Sigmoid colon (tissue), 7 donors: ENCODE measurements around the gene GLYR1. TPM values are rescaled to one million over a fixed set of nuclear protein-coding genes. Genes with fewer than 3 reads are reported as not detected.

Source experiments
- DNase-seq: peaks from one replicate; pipeline ENCODE4 v3.0.0-alpha.2; 2019
- H3K27ac ChIP-seq, 4 donors: fragments of 200-600 bp; sonication (generic); one replicate each; pipeline ENCODE4 v1.5.1; 2016 to 2019; ENCODE audit warnings: mild to moderate bottlenecking in 1 of 4
- H3K27me3 ChIP-seq, 3 donors: fragments of 200-600 bp; sonication (generic); one replicate each; pipeline ENCODE4 v1.5.1; 2019; ENCODE audit warnings: mild to moderate bottlenecking in 1 of 3
- H3K36me3 ChIP-seq, 4 donors: fragments of 200-600 bp; sonication (generic); one replicate each; pipeline ENCODE4 v1.5.1; 2016 to 2019
- H3K4me1 ChIP-seq, 4 donors: fragments of 200-600 bp; sonication (generic); one replicate each; pipeline ENCODE4 v1.5.1; 2017 to 2019
- H3K4me3 ChIP-seq, 4 donors: fragments of 200-600 bp; sonication (generic); one replicate each; pipeline ENCODE4 v1.5.1; 2017 to 2019; ENCODE audit warnings: mild to moderate bottlenecking in 2 of 4, moderate library complexity in 1 of 4
- H3K9me3 ChIP-seq, 4 donors: fragments of 200-600 bp in 3 of 4; sonication (generic) in 3 of 4; one replicate each; pipeline versions ENCODE4 v1.5.1 to v1.6.1; 2013 to 2019
- CTCF ChIP-seq, 4 experiments: fragments of 450-650 bp in 3 of 4; fragments of 200-600 bp in 1 of 4; IDR thresholded peaks; one replicate each; pipeline ENCODE4 v1.5.1; 2016 to 2019; ENCODE audit warnings: antibody characterized with exemption in 4 of 4, mild to moderate bottlenecking in 3 of 4, moderate library complexity in 2 of 4
- EP300 ChIP-seq, 4 donors: sonication (generic); formaldehyde crosslinking; IDR thresholded peaks; one replicate each; pipeline ENCODE4 v1.6.1; 2017; ENCODE audit warnings: antibody characterized with exemption in 4 of 4
- POLR2A ChIP-seq, 2 donors: fragments of 450-650 bp; IDR thresholded peaks; one replicate each; pipeline ENCODE4 v1.6.1; 2016; ENCODE audit warnings: antibody characterized with exemption in 2 of 2, mild to moderate bottlenecking in 2 of 2, moderate library complexity in 2 of 2
- POLR2AphosphoS5 ChIP-seq, 4 donors: sonication (generic); formaldehyde crosslinking; IDR thresholded peaks; one replicate each; pipeline ENCODE4 v1.6.1; 2017; ENCODE audit warnings: antibody characterized with exemption in 4 of 4
- WGBS, 2 donors: extraction: QIAGEN DNeasy Blood & Tissue Kit; methylation state at CpG; one replicate each; pipeline ENCODE4 v1.1.7; 2013; 5-methylcytosine and 5-hydroxymethylcytosine counted together
- intact Hi-C: fragments of 100-400 bp; cut with DNase I; formaldehyde crosslinking; loops from one replicate; pipeline ENCODE4 v1.15.1; 2023
- polyA plus RNA-seq, 3 donors: library from polyadenylated mRNA; stranded (reverse); fragments of 200-250 nt; gene quantifications; one replicate each; pipeline ENCODE4 v1.2.3, GENCODE V29; 2013
- total RNA-seq, 4 donors: library from RNA; depleted of rRNA; stranded (reverse); fragments of >200 nt; gene quantifications; one replicate each; pipeline ENCODE4 v1.1.0, GENCODE V29; 2016
- donor health status: healthy with polysubstance abuse.
- donor health status: Bipolar disorder and iron deficiency.
- donor health status: healthy.

The GLYR1 gene
- total and polyA plus RNA-seq, 7 donors: 48.0 to 70.5 (median 59.9) TPM

DNA sequence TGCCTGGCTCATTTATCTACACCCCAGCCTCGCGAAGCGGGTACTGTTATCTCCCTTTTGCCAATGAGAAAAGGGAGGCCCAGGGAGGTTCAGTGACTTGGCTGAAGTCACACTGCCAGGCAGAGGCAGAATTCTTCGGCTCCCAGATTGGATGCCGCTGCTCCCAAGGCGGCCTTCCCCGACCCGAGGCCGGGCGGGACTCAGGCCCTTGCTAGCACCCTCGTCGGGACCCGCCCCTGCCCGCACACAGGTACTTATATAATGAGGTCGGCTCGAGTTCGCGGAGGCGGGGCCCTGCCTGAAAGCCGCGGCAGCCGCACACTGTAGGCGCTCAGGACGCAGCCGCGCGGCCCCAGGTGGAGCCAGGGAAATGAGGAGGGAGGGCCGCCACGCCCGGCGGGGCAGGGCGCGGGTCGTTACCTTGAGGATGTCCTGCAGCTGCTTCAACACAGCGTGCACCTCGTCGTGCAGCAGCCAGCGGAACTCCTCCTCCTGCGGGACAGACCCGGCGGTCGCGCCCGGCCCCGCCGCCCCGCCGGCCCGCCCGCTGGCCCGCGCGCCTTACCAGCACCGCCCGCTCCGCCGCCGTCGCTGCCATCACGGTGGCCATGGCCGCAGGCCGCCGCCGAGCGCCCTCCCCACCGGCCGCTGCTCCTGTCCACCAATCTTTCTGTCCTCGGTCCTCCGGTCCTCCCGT is 45.0 kb downstream of the GLYR1 start, which contains the start of gene ROGDI:
Gene ROGDI (minus strand): TSS at position 672 of the 697 bp plus-strand sequence. CDS start 62 bp downstream, at position 610.
- no peaks in the 10 kb centered on the region for H3K27me3 ChIP-seq
- H3K36me3 ChIP-seq: peaks cover 0 to 38% (median 18%) of the 10 kb centered on the region in 4 donors
- intact Hi-C loops: loop anchor here (2.0 kb wide), 4 partner anchors 33 to 155 kb away; partner anchors contain the start of genes ANKS3, DNAAF8, GLYR1 and UBN1
- H3K9me3 ChIP-seq: no peaks in the 10 kb centered on the region
- peak within 1 kb of the TSS; percentile 86 to 92 (median 88) for H3K27ac ChIP-seq
- DNase-seq: peak; percentile 90
- H3K4me1 ChIP-seq: peaks cover 0 to 41% (median 35%) of the 10 kb centered on the region in 4 donors
- peak within 1 kb of the TSS; percentile 55 to 86 (median 74) for H3K4me3 ChIP-seq
- 0 to 1% methylated on average over 70 of the region's 70 CpGs for WGBS, 2 donors
- peak in 3 of 4 donors; percentile 36 to 60 (median 56) for TF ChIP-seq POLR2AphosphoS5 (IDR thresholded peaks at IDR 0.05)
- TF ChIP-seq CTCF (IDR thresholded peaks at IDR 0.05): no peak
- TF ChIP-seq EP300 (IDR thresholded peaks at IDR 0.05): no peak
- peak; percentile 27 to 61 for TF ChIP-seq POLR2A (IDR thresholded peaks at IDR 0.05)

- Histone ChIP-seq H3K4me3 (peak overlapping the region; percentile 55 to 86 (median 74)), H3K4me1 (peaks cover 0 to 41% (median 35%) of the 10 kb centered on the region in 4 donors), H3K9me3 (no peaks in the 10 kb centered on the region), H3K36me3 (peaks cover 0 to 39% (median 16%) of the 10 kb centered on the region in 4 donors), H3K27me3 (no peaks in the 10 kb centered on the region), H3K27ac (peak overlapping the region; percentile 86 to 92 (median 88))
- no peak for TF ChIP-seq CTCF (IDR thresholded peaks at IDR 0.05)
- TF ChIP-seq POLR2A (IDR thresholded peaks at IDR 0.05): no peak
- TF ChIP-seq EP300 (IDR thresholded peaks at IDR 0.05): no peak
- TF ChIP-seq POLR2AphosphoS5 (IDR thresholded peaks at IDR 0.05): no peak
- no peak for DNase-seq
- WGBS, 2 donors: 30 to 53% methylated on average over 29 of the region's 29 CpGs
- intact Hi-C loops: loop anchor here (2.0 kb wide), 1 partner anchor 33 kb away; no protein-coding TSS in a partner anchor
Observed at GRCh38 chr16:4801051-4801961, 45.8 kb downstream of the GLYR1 start.

DNA sequence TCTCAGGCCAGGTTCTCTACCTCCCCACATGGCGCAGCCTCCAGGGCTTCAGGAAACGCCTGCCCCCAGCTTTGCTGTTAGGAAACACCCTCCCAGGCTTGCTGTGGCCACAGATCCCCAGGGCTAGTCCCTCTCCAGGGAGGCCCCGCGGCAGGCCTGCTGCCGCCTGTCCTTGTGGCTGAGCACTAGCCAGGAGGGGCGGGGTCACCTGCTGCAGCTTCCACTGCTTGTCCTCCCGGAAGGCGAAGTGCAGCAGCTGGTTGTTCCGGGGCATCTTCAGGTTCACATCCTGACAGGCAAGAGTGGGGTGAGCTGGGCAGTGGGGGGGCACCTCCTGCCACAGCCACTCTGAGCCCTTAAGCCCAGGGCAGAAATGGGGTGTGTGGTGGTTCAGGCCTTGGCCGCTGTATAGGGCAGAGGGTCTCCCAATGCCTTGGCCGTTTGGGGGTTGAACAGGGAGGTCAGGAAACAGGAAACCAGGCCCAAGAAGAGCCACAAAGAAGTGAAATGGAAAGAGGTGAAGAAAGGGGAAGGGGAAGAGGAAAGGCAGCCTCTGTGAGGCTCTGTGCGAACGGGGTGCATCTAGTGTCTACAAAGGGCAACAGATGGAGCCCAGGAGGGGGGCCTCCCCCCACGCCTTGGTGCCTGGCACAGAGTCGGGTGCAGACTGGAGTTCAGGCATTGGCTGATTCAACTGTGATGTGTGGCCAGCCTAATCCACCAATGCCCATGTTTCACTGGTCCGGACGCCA is 46.6 kb downstream of the GLYR1 start:
- peak overlapping the region in 1 of 4 donors; percentile 20 for H3K27ac ChIP-seq
- DNase-seq: no peak
- TF ChIP-seq EP300 (IDR thresholded peaks at IDR 0.05) (no peak), CTCF (IDR thresholded peaks at IDR 0.05) (no peak), POLR2A (IDR thresholded peaks at IDR 0.05) (no peak), POLR2AphosphoS5 (IDR thresholded peaks at IDR 0.05) (no peak)
- intact Hi-C loops: loop anchor here (2.0 kb wide), 1 partner anchor 32 kb away; no protein-coding TSS in a partner anchor
- peaks cover 0 to 38% (median 13%) of the 10 kb centered on the region in 4 donors for H3K36me3 ChIP-seq
- H3K27me3 ChIP-seq: no peaks in the 10 kb centered on the region
- no peaks in the 10 kb centered on the region for H3K9me3 ChIP-seq
- H3K4me3 ChIP-seq: no peak overlapping the region
- peaks cover 0 to 41% (median 35%) of the 10 kb centered on the region in 4 donors for H3K4me1 ChIP-seq
- 44 to 48% methylated on average over 17 of the region's 17 CpGs for WGBS, 2 donors

GRCh38 chr16:4799171-4799855 is 47.8 kb downstream of the GLYR1 start:
- peaks cover 0 to 30% (median 28%) of the 10 kb centered on the region in 4 donors for H3K4me1 ChIP-seq
- H3K36me3 ChIP-seq: peaks cover 0 to 34% (median 13%) of the 10 kb centered on the region in 4 donors
- intact Hi-C loops: no loop called here
- TF ChIP-seq POLR2A (IDR thresholded peaks at IDR 0.05): no peak
- TF ChIP-seq EP300 (IDR thresholded peaks at IDR 0.05): no peak
- no peak for TF ChIP-seq POLR2AphosphoS5 (IDR thresholded peaks at IDR 0.05)
- TF ChIP-seq CTCF (IDR thresholded peaks at IDR 0.05): no peak
- H3K27ac ChIP-seq: no peak overlapping the region
- H3K9me3 ChIP-seq: no peaks in the 10 kb centered on the region
- 88 to 94% methylated on average over 19 of the region's 19 CpGs for WGBS, 2 donors
- no peak for DNase-seq
- H3K27me3 ChIP-seq: no peaks in the 10 kb centered on the region
- H3K4me3 ChIP-seq: no peak overlapping the region
